Brain microvascular endothelial cell (primary cell): ENCODE measurements around the gene SOX8.
"Not testable (repeated sequence)": the region's sequence is repeated elsewhere in the genome, so short reads cannot be mapped to it uniquely, and the experiment has no call there.

Experiments used
- DNase-seq: peaks from one replicate; pipeline ENCODE4 v3.0.0-alpha.2; 2020
- H3K27ac ChIP-seq: fragments of 250-450 bp; sonication (Bioruptor Pico); 2 replicates; pipeline ENCODE4 v1.5.1; 2020; ENCODE audit warnings: mild to moderate bottlenecking, moderate library complexity
- H3K27me3 ChIP-seq: fragments of 250-450 bp; sonication (Bioruptor Pico); replicated peaks from 2 replicates; pipeline ENCODE4 v1.5.1; 2020; ENCODE audit warnings: mild to moderate bottlenecking
- H3K36me3 ChIP-seq: fragments of 250-450 bp; sonication (Bioruptor Pico); replicated peaks from 2 replicates; pipeline ENCODE4 v1.5.1; 2020; ENCODE audit warnings: mild to moderate bottlenecking
- H3K4me3 ChIP-seq: 2 replicates; pipeline ENCODE4 v1.5.1; 2011; ENCODE audit warnings: low read depth, mild to moderate bottlenecking, control low read depth, low read length, moderate library complexity
- in situ Hi-C: cut with HindIII; loops from 2 replicates; pipeline ENCODE4 v1.10.0; 2017; ENCODE audit warnings: low sequenced_read_pairs, low pct_ligation_motif_present
- TF ChIP-seq, protein P1 (sequence below): IDR thresholded peaks from 2 replicates; pipeline ENCODE4 v1.5.1; 2011; ENCODE audit warnings: low read depth, mild to moderate bottlenecking, moderate library complexity, low read length, control low read depth, inconsistent platforms; ENCODE audit errors: missing control alignments

SOX8 gene

GRCh38 chr16:943971-944370 lies 37.6 kb upstream of the SOX8 start:
- no peak for DNase-seq
- H3K36me3 ChIP-seq: no peaks in the 10 kb centered on the region
- no peak overlapping the region for H3K27ac ChIP-seq
- TF ChIP-seq, protein P1, sequence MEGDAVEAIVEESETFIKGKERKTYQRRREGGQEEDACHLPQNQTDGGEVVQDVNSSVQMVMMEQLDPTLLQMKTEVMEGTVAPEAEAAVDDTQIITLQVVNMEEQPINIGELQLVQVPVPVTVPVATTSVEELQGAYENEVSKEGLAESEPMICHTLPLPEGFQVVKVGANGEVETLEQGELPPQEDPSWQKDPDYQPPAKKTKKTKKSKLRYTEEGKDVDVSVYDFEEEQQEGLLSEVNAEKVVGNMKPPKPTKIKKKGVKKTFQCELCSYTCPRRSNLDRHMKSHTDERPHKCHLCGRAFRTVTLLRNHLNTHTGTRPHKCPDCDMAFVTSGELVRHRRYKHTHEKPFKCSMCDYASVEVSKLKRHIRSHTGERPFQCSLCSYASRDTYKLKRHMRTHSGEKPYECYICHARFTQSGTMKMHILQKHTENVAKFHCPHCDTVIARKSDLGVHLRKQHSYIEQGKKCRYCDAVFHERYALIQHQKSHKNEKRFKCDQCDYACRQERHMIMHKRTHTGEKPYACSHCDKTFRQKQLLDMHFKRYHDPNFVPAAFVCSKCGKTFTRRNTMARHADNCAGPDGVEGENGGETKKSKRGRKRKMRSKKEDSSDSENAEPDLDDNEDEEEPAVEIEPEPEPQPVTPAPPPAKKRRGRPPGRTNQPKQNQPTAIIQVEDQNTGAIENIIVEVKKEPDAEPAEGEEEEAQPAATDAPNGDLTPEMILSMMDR: no peak
- H3K4me3 ChIP-seq: no peak overlapping the region
- in situ Hi-C loops: no loop called here
- H3K27me3 ChIP-seq: no peaks in the 10 kb centered on the region

DNA sequence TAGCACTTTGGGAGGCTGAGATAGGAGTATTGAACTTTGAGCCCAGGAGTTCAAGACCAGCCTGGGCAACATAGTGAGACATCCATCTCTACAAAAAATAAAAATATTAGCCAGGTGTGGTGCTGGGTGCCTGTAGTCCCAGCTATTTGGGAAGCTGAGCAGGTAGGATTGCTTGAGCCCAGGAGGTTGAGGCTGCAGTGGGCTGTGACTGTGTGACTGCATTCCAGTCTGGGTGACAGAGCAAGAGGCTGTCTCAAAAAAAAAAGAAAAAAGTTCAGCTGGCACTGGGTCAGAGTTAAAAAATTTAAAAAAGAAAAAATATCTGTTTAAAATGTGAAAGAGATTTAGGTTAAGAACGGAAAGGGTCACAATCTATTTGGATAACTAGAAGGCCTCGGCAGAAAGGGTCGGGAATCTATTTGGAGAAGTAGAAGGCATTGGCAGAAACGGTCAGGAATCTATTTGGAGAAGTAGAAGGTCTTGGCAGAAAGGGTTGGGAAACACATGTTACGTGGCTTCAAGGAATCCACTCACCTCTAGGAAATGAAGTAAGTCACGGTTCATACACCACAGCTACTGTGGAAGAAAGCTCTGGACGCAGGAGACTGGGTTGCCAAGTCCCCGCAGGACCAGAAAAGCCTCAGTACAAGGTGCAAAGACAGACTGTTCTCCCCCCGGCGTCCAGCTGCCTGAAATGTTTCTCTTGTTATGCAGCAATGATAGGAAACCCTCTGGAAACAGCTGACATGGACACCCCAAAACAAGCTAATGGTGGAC lies 36.1 kb upstream of the SOX8 start:
- in situ Hi-C loops: no loop called here
- Histone ChIP-seq H3K36me3 (no peaks in the 10 kb centered on the region), H3K27ac (peak overlapping the region; percentile 23), H3K27me3 (no peaks in the 10 kb centered on the region), H3K4me3 (no peak overlapping the region)
- TF ChIP-seq, protein P1: no peak
- no peak for DNase-seq

- TF ChIP-seq, protein P1: no peak
These were observed 35.5 kb upstream of the SOX8 start for GRCh38 chr16:946048-946395.

GRCh38 chr16:947255-947921 lies 34.2 kb upstream of the SOX8 start:
- in situ Hi-C loops: no loop called here
- Histone ChIP-seq H3K4me3 (no peak overlapping the region), H3K27ac (no peak overlapping the region), H3K27me3 (no peaks in the 10 kb centered on the region), H3K36me3 (no peaks in the 10 kb centered on the region)
- DNase-seq: no peak
- TF ChIP-seq, protein P1: no peak

More at GRCh38 chr16:946048-946395, 35.5 kb upstream of the SOX8 start:
- H3K27ac ChIP-seq: no peak overlapping the region
- H3K36me3 ChIP-seq: no peaks in the 10 kb centered on the region
- DNase-seq: peak; percentile 35
- in situ Hi-C loops: no loop called here
- no peaks in the 10 kb centered on the region for H3K27me3 ChIP-seq
- H3K4me3 ChIP-seq: no peak overlapping the region

GRCh38 chr16:947922-948303 lies 33.7 kb upstream of the SOX8 start:
- H3K27ac ChIP-seq, H3K27me3 ChIP-seq, DNase-seq, in situ Hi-C loops, H3K4me3 ChIP-seq, H3K36me3 ChIP-seq: not testable (repeated sequence)

DNA sequence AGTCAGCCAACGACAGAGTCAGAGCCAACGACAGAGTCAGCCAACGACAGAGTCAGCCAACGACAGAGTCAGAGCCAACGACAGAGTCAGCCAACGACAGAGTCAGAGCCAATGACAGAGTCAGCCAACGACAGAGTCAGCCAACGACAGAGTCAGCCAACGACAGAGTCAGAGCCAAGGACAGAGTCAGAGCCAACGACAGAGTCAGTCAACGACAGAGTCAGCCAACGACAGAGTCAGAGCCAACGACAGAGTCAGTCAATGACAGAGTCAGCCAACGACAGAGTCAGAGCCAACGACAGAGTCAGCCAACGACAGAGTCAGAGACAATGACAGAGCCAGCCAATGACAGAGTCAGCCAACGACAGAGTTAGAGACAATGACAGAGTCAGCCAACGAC lies 32.8 kb upstream of the SOX8 start:
- H3K27ac ChIP-seq, H3K36me3 ChIP-seq, in situ Hi-C loops, H3K4me3 ChIP-seq, DNase-seq, H3K27me3 ChIP-seq: not testable (repeated sequence)

DNA sequence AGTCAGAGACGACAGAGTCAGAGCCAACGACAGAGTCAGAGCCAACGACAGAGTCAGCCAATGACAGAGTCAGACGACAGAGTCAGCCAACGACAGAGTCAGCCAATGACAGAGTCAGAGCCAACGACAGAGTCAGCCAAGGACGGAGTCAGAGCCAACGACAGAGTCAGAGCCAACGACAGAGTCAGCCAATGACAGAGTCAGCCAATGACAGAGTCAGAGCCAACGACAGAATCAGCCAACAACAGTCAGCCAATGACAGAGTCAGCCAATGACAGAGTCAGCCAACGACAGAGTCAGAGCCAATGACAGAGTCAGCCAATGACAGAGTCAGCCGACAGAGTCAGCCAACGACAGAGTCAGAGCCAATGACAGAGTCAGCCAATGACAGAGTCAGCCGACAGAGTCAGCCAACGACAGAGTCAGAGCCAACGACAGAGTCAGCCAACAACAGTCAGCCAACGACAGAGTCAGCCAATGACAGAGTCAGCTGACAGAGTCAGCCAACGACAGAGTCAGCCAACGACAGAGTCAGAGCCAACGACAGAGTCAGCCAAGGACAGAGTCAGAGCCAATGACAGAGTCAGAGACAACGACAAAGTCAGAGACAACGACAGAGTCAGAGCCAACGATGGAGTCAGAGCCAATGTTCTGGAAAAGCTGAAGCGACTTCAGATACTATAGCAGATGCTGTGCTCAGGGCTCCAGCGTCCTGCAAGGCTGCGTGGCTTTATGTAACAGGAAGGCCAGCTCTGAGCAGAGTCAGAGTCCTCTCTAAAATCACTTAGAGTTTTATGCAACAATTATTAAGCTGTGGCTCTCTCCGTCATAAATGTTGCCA lies 30.6 kb upstream of the SOX8 start:
- H3K27ac ChIP-seq, H3K36me3 ChIP-seq, in situ Hi-C loops, H3K4me3 ChIP-seq, DNase-seq, H3K27me3 ChIP-seq: not testable (repeated sequence)
